ENCODE data around the gene LRCH4. TPM values are rescaled to one million over a fixed set of nuclear protein-coding genes. Genes with fewer than 3 reads are reported as not detected.

LRCH4 gene
- total RNA-seq, 1 experiment from 2014 or later = 29.0 TPM

DNA sequence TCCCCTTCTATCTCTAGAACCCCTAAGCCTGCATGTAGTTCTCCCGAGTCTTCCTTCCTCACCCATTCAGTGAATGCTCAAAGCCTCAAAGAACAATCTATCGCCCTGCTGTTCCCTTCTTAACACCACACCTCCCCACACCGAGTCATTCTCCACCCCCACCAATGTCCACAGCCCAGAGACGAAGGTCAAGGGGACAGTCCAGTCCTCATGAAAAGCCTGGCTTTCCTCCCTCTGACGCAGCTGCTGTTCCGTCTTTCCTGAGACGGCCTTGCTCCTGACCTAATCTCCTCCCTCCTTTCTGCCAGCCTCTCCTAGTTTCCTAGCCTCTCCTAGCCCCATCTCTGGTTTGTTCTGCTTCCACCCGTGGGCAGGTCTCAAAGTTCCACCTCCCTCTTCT is 35.6 kb upstream of the LRCH4 start:
- CTCF ChIA-PET = no interaction called here
- no TSS peak for BruUV-seq (replicated peaks)
- intact Hi-C loops (cut with micrococcal nuclease; ENCODE audit: unreplicated experiment) = no loop called here
- Mint-ChIP-seq H3K4me3 (ENCODE audit: low read depth, unreplicated experiment) (no peak overlapping the region), H3K27ac (ENCODE audit: unreplicated experiment) (no peak overlapping the region), H3K4me1 (ENCODE audit: low read depth, unreplicated experiment) (no peaks in the 10 kb centered on the region), H3K36me3 (ENCODE audit: insufficient read depth, unreplicated experiment) (no peaks in the 10 kb centered on the region), H3K27me3 (ENCODE audit: unreplicated experiment) (no peaks in the 10 kb centered on the region), H3K9me3 (ENCODE audit: low read depth, unreplicated experiment) (no peaks in the 10 kb centered on the region)
- TF ChIP-seq, protein P1, sequence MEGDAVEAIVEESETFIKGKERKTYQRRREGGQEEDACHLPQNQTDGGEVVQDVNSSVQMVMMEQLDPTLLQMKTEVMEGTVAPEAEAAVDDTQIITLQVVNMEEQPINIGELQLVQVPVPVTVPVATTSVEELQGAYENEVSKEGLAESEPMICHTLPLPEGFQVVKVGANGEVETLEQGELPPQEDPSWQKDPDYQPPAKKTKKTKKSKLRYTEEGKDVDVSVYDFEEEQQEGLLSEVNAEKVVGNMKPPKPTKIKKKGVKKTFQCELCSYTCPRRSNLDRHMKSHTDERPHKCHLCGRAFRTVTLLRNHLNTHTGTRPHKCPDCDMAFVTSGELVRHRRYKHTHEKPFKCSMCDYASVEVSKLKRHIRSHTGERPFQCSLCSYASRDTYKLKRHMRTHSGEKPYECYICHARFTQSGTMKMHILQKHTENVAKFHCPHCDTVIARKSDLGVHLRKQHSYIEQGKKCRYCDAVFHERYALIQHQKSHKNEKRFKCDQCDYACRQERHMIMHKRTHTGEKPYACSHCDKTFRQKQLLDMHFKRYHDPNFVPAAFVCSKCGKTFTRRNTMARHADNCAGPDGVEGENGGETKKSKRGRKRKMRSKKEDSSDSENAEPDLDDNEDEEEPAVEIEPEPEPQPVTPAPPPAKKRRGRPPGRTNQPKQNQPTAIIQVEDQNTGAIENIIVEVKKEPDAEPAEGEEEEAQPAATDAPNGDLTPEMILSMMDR (IDR thresholded peaks at IDR 0.05; ENCODE audit: unreplicated experiment) = no peak
- DNase-seq = no peak

DNA sequence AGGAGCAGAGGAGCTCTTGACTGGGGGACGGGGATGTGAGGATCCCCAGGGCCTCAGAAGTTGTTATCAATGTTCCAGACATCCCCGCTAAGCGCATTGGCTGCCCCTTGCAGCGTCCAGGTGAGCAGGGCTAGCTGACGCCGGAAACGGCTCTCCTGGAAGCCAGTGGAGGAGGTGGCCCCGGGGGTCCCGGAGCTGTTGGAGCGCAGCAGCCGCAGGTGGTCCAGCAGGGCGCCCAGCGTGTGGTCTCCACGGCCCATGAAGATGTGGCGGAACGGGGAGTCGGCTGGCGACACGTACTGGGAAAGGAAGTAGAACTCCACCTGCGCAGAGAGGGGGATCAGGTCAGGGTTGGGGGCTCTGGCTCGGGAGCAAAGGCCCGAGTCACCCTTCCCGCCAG is 34.9 kb upstream of the LRCH4 start:
- CTCF ChIA-PET = no interaction called here
- Mint-ChIP-seq H3K9me3 (ENCODE audit: low read depth, unreplicated experiment) (no peaks in the 10 kb centered on the region), H3K27me3 (ENCODE audit: unreplicated experiment) (no peaks in the 10 kb centered on the region), H3K27ac (ENCODE audit: unreplicated experiment) (no peak overlapping the region), H3K4me1 (ENCODE audit: low read depth, unreplicated experiment) (no peaks in the 10 kb centered on the region), H3K36me3 (ENCODE audit: insufficient read depth, unreplicated experiment) (no peaks in the 10 kb centered on the region), H3K4me3 (ENCODE audit: low read depth, unreplicated experiment) (no peak overlapping the region)
- intact Hi-C loops (cut with micrococcal nuclease; ENCODE audit: unreplicated experiment) = no loop called here
- TF ChIP-seq, protein P1 (IDR thresholded peaks at IDR 0.05; ENCODE audit: unreplicated experiment) = no peak
- BruUV-seq (replicated peaks) = no TSS peak
- no peak for DNase-seq

DNA sequence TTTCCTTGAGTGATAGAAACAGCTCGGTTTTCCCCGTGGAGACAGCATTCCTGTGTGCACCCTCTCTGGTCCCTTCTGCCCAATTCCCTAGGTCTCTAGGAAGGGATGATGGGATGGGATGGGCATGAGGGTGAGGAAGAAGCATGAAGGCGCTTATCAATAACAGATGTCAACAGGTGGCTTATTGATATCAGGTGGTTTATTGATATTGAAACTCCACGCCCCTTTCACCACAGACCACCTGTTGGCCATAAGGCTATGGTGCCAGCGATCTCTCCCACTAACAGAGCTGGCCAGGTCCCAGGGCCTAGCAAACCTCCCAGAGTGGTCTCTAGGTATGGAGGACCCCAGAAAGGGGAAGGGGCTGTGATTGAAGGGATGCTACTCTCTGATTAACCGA is 34.3 kb upstream of the LRCH4 start:
- Mint-ChIP-seq H3K4me3 (ENCODE audit: low read depth, unreplicated experiment) (no peak overlapping the region), H3K27ac (ENCODE audit: unreplicated experiment) (no peak overlapping the region), H3K9me3 (ENCODE audit: low read depth, unreplicated experiment) (no peaks in the 10 kb centered on the region), H3K27me3 (ENCODE audit: unreplicated experiment) (no peaks in the 10 kb centered on the region), H3K4me1 (ENCODE audit: low read depth, unreplicated experiment) (no peaks in the 10 kb centered on the region), H3K36me3 (ENCODE audit: insufficient read depth, unreplicated experiment) (no peaks in the 10 kb centered on the region)
- CTCF ChIA-PET = no interaction called here
- no peak for DNase-seq
- no TSS peak for BruUV-seq (replicated peaks)
- intact Hi-C loops (cut with micrococcal nuclease; ENCODE audit: unreplicated experiment) = no loop called here
- TF ChIP-seq, protein P1 (IDR thresholded peaks at IDR 0.05; ENCODE audit: unreplicated experiment) = no peak

DNA sequence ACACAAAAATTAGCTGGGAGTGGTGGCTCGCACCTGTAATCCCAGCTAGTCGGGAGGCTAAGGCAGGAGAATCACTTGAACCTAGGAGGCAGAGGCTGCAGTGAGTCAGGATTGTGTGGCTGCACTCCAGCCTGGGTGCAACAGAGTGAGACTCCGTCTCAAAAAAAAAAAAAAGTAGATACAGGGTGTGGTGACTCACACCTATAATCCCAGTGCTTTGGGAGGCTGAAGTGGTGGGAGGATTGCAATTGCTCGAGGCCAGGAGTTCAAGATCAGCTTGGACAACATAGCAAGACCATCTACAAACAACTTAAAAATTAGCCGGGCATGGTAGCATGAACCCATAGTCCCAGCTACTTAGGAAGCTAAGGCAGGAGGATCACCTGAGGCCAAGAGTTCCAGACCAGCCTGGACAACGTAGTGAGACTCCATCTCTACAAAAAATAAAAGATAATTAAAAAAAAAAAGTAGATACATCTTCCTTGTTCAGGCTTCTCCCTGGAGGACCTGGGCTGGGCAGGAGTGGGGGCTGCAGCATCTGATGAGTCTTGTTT is 28.5 kb upstream of the LRCH4 start:
- no peak overlapping the region for H3K27ac Mint-ChIP-seq (ENCODE audit: unreplicated experiment)
- H3K4me1 Mint-ChIP-seq (ENCODE audit: low read depth, unreplicated experiment) = no peaks in the 10 kb centered on the region
- no peaks in the 10 kb centered on the region for H3K9me3 Mint-ChIP-seq (ENCODE audit: low read depth, unreplicated experiment)
- TF ChIP-seq, protein P1 (IDR thresholded peaks at IDR 0.05; ENCODE audit: unreplicated experiment) = no peak
- H3K36me3 Mint-ChIP-seq (ENCODE audit: insufficient read depth, unreplicated experiment) = peaks cover 24% of the 10 kb centered on the region
- DNase-seq = no peak
- H3K4me3 Mint-ChIP-seq (ENCODE audit: low read depth, unreplicated experiment) = no peak overlapping the region
- H3K27me3 Mint-ChIP-seq (ENCODE audit: unreplicated experiment) = no peaks in the 10 kb centered on the region
- BruUV-seq (replicated peaks) = no TSS peak
- intact Hi-C loops (cut with micrococcal nuclease; ENCODE audit: unreplicated experiment) = no loop called here
- CTCF ChIA-PET = interaction anchor here (1.0 kb wide), 1 partner anchor 92 kb away, joined by 3 read pairs; the partner anchor contains the start of gene POP7
